Sigmoid colon (tissue), 4 donors: ENCODE data around the gene SLC16A12.

Source experiments
- POLR2A ChIP-seq, 2 donors: fragments of 450-650 bp; IDR thresholded peaks; one replicate each; pipeline ENCODE4 v1.6.1; 2016; ENCODE audit warnings: antibody characterized with exemption in 2 of 2, mild to moderate bottlenecking in 2 of 2, moderate library complexity in 2 of 2
- POLR2AphosphoS5 ChIP-seq, 4 donors: sonication (generic); formaldehyde crosslinking; IDR thresholded peaks; one replicate each; pipeline ENCODE4 v1.6.1; 2017; ENCODE audit warnings: antibody characterized with exemption in 4 of 4
- TF ChIP-seq, protein P1 (sequence below), 4 experiments: fragments of 450-650 bp in 3 of 4; fragments of 200-600 bp in 1 of 4; IDR thresholded peaks; one replicate each; pipeline ENCODE4 v1.5.1; 2016 to 2019; ENCODE audit warnings: antibody characterized with exemption in 4 of 4, mild to moderate bottlenecking in 3 of 4, moderate library complexity in 2 of 4

DNA sequence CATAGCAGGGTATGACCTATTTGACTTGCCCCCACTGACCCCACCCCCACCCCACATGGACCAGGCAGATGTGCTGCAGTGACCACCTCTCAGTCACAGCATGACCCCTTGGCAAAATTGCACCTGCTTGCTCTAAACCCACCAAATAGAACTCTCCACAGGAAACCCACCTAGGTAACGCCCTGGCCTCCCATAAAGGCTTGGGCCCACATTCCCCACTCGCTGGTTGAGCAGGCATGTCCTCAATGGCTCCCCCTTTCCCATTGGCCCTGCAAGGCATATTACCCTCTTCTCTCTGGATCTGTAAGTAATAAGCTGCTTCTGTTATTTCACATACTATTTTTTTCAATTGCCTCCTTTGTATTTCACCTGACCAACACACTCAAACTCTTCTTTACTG lies 140.3 kb downstream of the SLC16A12 start:
- TF ChIP-seq POLR2A (IDR thresholded peaks at IDR 0.05) (no peak), POLR2AphosphoS5 (IDR thresholded peaks at IDR 0.05) (no peak)
- TF ChIP-seq, protein P1, sequence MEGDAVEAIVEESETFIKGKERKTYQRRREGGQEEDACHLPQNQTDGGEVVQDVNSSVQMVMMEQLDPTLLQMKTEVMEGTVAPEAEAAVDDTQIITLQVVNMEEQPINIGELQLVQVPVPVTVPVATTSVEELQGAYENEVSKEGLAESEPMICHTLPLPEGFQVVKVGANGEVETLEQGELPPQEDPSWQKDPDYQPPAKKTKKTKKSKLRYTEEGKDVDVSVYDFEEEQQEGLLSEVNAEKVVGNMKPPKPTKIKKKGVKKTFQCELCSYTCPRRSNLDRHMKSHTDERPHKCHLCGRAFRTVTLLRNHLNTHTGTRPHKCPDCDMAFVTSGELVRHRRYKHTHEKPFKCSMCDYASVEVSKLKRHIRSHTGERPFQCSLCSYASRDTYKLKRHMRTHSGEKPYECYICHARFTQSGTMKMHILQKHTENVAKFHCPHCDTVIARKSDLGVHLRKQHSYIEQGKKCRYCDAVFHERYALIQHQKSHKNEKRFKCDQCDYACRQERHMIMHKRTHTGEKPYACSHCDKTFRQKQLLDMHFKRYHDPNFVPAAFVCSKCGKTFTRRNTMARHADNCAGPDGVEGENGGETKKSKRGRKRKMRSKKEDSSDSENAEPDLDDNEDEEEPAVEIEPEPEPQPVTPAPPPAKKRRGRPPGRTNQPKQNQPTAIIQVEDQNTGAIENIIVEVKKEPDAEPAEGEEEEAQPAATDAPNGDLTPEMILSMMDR (IDR thresholded peaks at IDR 0.05) = no peak
